HG02610 (cell line): ENCODE data around the gene OSBPL6.

ENCODE experiments used
- ATAC-seq: cut with Tn5 transposase; IDR thresholded peaks from one replicate; pipeline ENCODE4 v1.9.1; 2021; ENCODE audit warnings: mild to moderate bottlenecking, moderate library complexity; ENCODE audit not compliant: unreplicated experiment

The OSBPL6 gene

GRCh38 chr2:178426388-178426787, 232.1 kb downstream of the OSBPL6 start:
- no peak for ATAC-seq

GRCh38 chr2:178427458-178427857, 233.1 kb downstream of the OSBPL6 start:
- ATAC-seq: no peak

GRCh38 chr2:178428396-178428806, 234.1 kb downstream of the OSBPL6 start:
- no peak for ATAC-seq

- ATAC-seq: no peak
Measured at GRCh38 chr2:178429336-178429735, 235.0 kb downstream of the OSBPL6 start.

- no peak for ATAC-seq
Measured at GRCh38 chr2:178436662-178437061, 242.3 kb downstream of the OSBPL6 start.

- ATAC-seq: no peak
Measured at GRCh38 chr2:178441426-178441825, 247.1 kb downstream of the OSBPL6 start.

- ATAC-seq: no peak
Measured at GRCh38 chr2:178448968-178449661, 254.8 kb downstream of the OSBPL6 start.

- ATAC-seq: no peak
Measured at GRCh38 chr2:178449700-178450523, 255.6 kb downstream of the OSBPL6 start.

- ATAC-seq: peak; percentile 43
Measured at GRCh38 chr2:178450524-178450773, 256.1 kb downstream of the OSBPL6 start.

GRCh38 chr2:178450774-178451525, 256.6 kb downstream of the OSBPL6 start, which contains the start of the genes PJVK and PRKRA:
Gene PJVK (plus strand): TSS chr2:178451378. CDS start chr2:178453410, 2,032 bp downstream.
Gene PRKRA (minus strand): TSS chr2:178451175. CDS start chr2:178451030, 145 bp downstream.
- peak; percentile 87 for ATAC-seq

GRCh38 chr2:178452334-178452733, 258.0 kb downstream of the OSBPL6 start:
- no peak for ATAC-seq
